Embryonic facial prominence (tissue), 1 donor: ENCODE results near the gene FANCC.

Experiments used
- DNase-seq: peaks from one replicate; pipeline ENCODE4 v3.0.0-alpha.2; 2016; ENCODE audit errors: extremely low spot score

The FANCC gene

GRCh38 chr9:95070549-95071021, 246.9 kb downstream of the FANCC start:
- no peak for DNase-seq

- no peak for DNase-seq
Measured at GRCh38 chr9:95067897-95068296, 249.6 kb downstream of the FANCC start.

- DNase-seq = no peak
Measured at GRCh38 chr9:95067057-95067456, 250.5 kb downstream of the FANCC start.

GRCh38 chr9:95065224-95065623, 252.3 kb downstream of the FANCC start:
- DNase-seq = no peak

GRCh38 chr9:95063300-95063699, 254.2 kb downstream of the FANCC start:
- DNase-seq = no peak

GRCh38 chr9:95062596-95063065, 254.9 kb downstream of the FANCC start:
- DNase-seq = no peak

GRCh38 chr9:95061916-95062595, 255.5 kb downstream of the FANCC start:
- no peak for DNase-seq

GRCh38 chr9:95060916-95061315, 256.6 kb downstream of the FANCC start:
- no peak for DNase-seq

- no peak for DNase-seq
Measured at GRCh38 chr9:95060234-95060633, 257.3 kb downstream of the FANCC start.

GRCh38 chr9:95058795-95059386, 258.6 kb downstream of the FANCC start:
- DNase-seq = no peak

- DNase-seq = no peak
Measured at GRCh38 chr9:95058121-95058785, 259.3 kb downstream of the FANCC start.

- DNase-seq = no peak
Measured at GRCh38 chr9:95057101-95057500, 260.4 kb downstream of the FANCC start.

GRCh38 chr9:95055851-95056551, 261.5 kb downstream of the FANCC start:
- peak; percentile 79 for DNase-seq

GRCh38 chr9:95055334-95055850, 262.1 kb downstream of the FANCC start:
- DNase-seq = no peak

GRCh38 chr9:95053611-95054570, 263.6 kb downstream of the FANCC start:
- no peak for DNase-seq

- no peak for DNase-seq
Measured at GRCh38 chr9:95049761-95050160, 267.7 kb downstream of the FANCC start.
